OCI-LY3 (cell line): Measurements from ENCODE around the gene KCNQ1.

Experiments
- H2AFZ ChIP-seq: fragments of 200-600, 300-600 bp; shearing (Covaris generic); 2 replicates; pipeline ENCODE4 v1.6.0; 2014; ENCODE audit warnings: antibody characterized with exemption, low read depth, low read length
- H3K27ac ChIP-seq: fragments of 200-600, 300-600 bp; sonication (generic); 2 replicates; pipeline ENCODE4 v1.5.1; 2014; ENCODE audit warnings: mild to moderate bottlenecking, low read length, moderate library complexity, mixed read lengths
- H3K27me3 ChIP-seq: fragments of 200-600, 300-600 bp; sonication (generic); 2 replicates; pipeline ENCODE4 v1.6.1; 2014; ENCODE audit warnings: low read depth, low read length, mixed read lengths
- H3K36me3 ChIP-seq: fragments of 200-600, 300-600 bp; sonication (generic); replicated peaks from 2 replicates; pipeline ENCODE3; 2014; ENCODE audit warnings: low read depth, low read length, mixed read lengths
- H3K4me1 ChIP-seq: fragments of 300-600, 200-600 bp; sonication (generic); 2 replicates; pipeline ENCODE4 v1.6.1; 2014; ENCODE audit warnings: low read length, mixed read lengths
- H3K4me2 ChIP-seq: fragments of 200-600, 300-600 bp; sonication (generic); 2 replicates; pipeline ENCODE4 v1.6.1; 2014; ENCODE audit warnings: low read length, mixed read lengths
- H3K4me3 ChIP-seq: fragments of 300-600, 200-600 bp; sonication (generic); 2 replicates; pipeline ENCODE4 v1.5.1; 2014; ENCODE audit warnings: antibody characterized with exemption, mild to moderate bottlenecking, low read length, moderate library complexity
- H3K79me2 ChIP-seq: fragments of 300-600, 200-600 bp; shearing (Covaris generic); 2 replicates; pipeline ENCODE4 v1.6.1; 2014; ENCODE audit warnings: mild to moderate bottlenecking, low read length, mixed read lengths
- H3K9ac ChIP-seq: fragments of 300-600, 200-600 bp; shearing (Covaris generic); 2 replicates; pipeline ENCODE4 v1.6.0; 2014; ENCODE audit warnings: mild to moderate bottlenecking, low read length, moderate library complexity
- H3K9me3 ChIP-seq: fragments of 200-600, 300-600 bp; shearing (Covaris generic); 2 replicates; pipeline ENCODE4 v1.6.1; 2014; ENCODE audit warnings: low read length, mixed read lengths; ENCODE audit not compliant: insufficient read depth
- H4K20me1 ChIP-seq: fragments of 200-600, 300-600 bp; sonication (generic); 2 replicates; pipeline ENCODE4 v1.6.1; 2016; ENCODE audit warnings: low read length, mixed read lengths; ENCODE audit not compliant: insufficient read depth
- CTCF ChIP-seq: fragments of 200-600, 300-600 bp; sonication (generic); IDR thresholded peaks from 2 replicates; pipeline ENCODE4 v1.5.1; 2014; ENCODE audit warnings: antibody characterized with exemption, low read length, low read depth
- EZH2phosphoT487 ChIP-seq: fragments of 200-600 bp; shearing (Covaris generic); IDR thresholded peaks from 2 replicates; pipeline ENCODE4 v1.6.1; 2018; ENCODE audit warnings: antibody characterized with exemption, mixed run types, low read depth

KCNQ1 gene

GRCh38 chr11:2761131-2762030, 316.6 kb downstream of the KCNQ1 start:
- Histone ChIP-seq H3K36me3 (no peaks in the 10 kb centered on the region), H3K79me2 (no peaks in the 10 kb centered on the region), H3K9me3 (no peaks in the 10 kb centered on the region), H4K20me1 (no peaks in the 10 kb centered on the region), H3K4me2 (no peak overlapping the region), H3K4me3 (no peak overlapping the region), H3K4me1 (no peaks in the 10 kb centered on the region), H3K27me3 (peaks cover 11% of the 10 kb centered on the region; the same call in 1 of the 2 replicates), H3K9ac (no peak overlapping the region), H3K27ac (no peak overlapping the region), H2AFZ (no peak overlapping the region)
- TF ChIP-seq CTCF (no peak), EZH2phosphoT487 (no peak)

GRCh38 chr11:2762031-2762380, 317.2 kb downstream of the KCNQ1 start:
- Histone ChIP-seq H3K4me3 (no peak overlapping the region), H3K9me3 (no peaks in the 10 kb centered on the region), H3K4me2 (no peak overlapping the region), H3K9ac (no peak overlapping the region), H2AFZ (no peak overlapping the region), H3K4me1 (no peaks in the 10 kb centered on the region), H4K20me1 (no peaks in the 10 kb centered on the region), H3K27me3 (peaks cover 13% of the 10 kb centered on the region; the same call in 1 of the 2 replicates), H3K27ac (no peak overlapping the region), H3K79me2 (no peaks in the 10 kb centered on the region), H3K36me3 (no peaks in the 10 kb centered on the region)
- TF ChIP-seq EZH2phosphoT487 (no peak), CTCF (no peak)

- H3K79me2 ChIP-seq, result no peaks in the 10 kb centered on the region
- no peak overlapping the region for H3K4me2 ChIP-seq
- no peak overlapping the region for H3K4me3 ChIP-seq
- H4K20me1 ChIP-seq, result no peaks in the 10 kb centered on the region
- H2AFZ ChIP-seq, result no peak overlapping the region
- no peak overlapping the region for H3K27ac ChIP-seq
- H3K9me3 ChIP-seq, result no peaks in the 10 kb centered on the region
- H3K36me3 ChIP-seq, result no peaks in the 10 kb centered on the region
- H3K4me1 ChIP-seq, result no peaks in the 10 kb centered on the region
- no peak overlapping the region for H3K9ac ChIP-seq
- TF ChIP-seq CTCF (no peak), EZH2phosphoT487 (no peak)
- peaks cover 13% of the 10 kb centered on the region; the same call in 1 of the 2 replicates for H3K27me3 ChIP-seq
Measured at GRCh38 chr11:2762451-2762850, 317.6 kb downstream of the KCNQ1 start.

GRCh38 chr11:2763984-2764383, 319.2 kb downstream of the KCNQ1 start:
- no peaks in the 10 kb centered on the region for H3K4me1 ChIP-seq
- no peaks in the 10 kb centered on the region for H3K9me3 ChIP-seq
- H3K79me2 ChIP-seq, result no peaks in the 10 kb centered on the region
- H2AFZ ChIP-seq, result no peak overlapping the region
- H3K27me3 ChIP-seq, result peaks cover 13% of the 10 kb centered on the region; the same call in 1 of the 2 replicates
- H3K36me3 ChIP-seq, result no peaks in the 10 kb centered on the region
- TF ChIP-seq CTCF (no peak), EZH2phosphoT487 (no peak)
- H3K4me2 ChIP-seq, result no peak overlapping the region
- no peaks in the 10 kb centered on the region for H4K20me1 ChIP-seq
- no peak overlapping the region for H3K9ac ChIP-seq
- no peak overlapping the region for H3K4me3 ChIP-seq
- H3K27ac ChIP-seq, result no peak overlapping the region
